H4 (cell line): ENCODE measurements around the gene SRSF12. TPM values are rescaled to one million over a fixed set of nuclear protein-coding genes. Genes with fewer than 3 reads are reported as not detected.
A peak's percentile ranks its signal among the peaks of the same experiment; 100 is the strongest.
"Not testable (repeated sequence)": the region's sequence is repeated elsewhere in the genome, so short reads cannot be mapped to it uniquely, and the experiment has no call there.

ENCODE experiments used
- DNase-seq: peaks from one replicate; pipeline ENCODE4 v3.0.0-alpha.2; 2015; ENCODE audit warnings: low spot score
- total RNA-seq: library from RNA; depleted of rRNA; stranded (reverse); fragments of >200 nt; shearing (Covaris generic); gene quantifications from 2 replicates; pipeline ENCODE4 v1.2.3, GENCODE V29; 2014

The SRSF12 gene
- total RNA-seq, 1 experiment from 2014 or later = not detected

- DNase-seq = no peak
Observed at GRCh38 chr6:89073014-89073620, 44.8 kb downstream of the SRSF12 start.

DNA sequence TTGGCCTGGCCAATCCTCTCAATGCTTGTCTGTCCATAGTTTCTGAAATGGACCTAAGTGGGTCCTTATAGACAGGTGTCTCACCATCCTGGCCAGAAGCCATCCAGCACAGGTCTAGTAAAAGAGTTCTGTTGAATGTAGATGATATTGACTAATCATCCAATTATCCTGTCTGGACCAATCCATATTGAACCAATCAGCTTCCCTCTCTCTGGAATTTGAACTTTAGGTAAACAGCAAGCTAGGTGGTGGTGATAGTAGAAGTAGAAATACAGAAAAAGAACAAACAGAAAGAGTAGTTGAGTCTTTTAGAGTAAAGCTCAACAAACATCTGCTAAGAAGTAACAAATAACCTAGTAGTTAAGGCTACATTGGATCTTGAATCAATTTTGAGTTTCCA, 46.8 kb downstream of the SRSF12 start:
- DNase-seq = no peak

DNA sequence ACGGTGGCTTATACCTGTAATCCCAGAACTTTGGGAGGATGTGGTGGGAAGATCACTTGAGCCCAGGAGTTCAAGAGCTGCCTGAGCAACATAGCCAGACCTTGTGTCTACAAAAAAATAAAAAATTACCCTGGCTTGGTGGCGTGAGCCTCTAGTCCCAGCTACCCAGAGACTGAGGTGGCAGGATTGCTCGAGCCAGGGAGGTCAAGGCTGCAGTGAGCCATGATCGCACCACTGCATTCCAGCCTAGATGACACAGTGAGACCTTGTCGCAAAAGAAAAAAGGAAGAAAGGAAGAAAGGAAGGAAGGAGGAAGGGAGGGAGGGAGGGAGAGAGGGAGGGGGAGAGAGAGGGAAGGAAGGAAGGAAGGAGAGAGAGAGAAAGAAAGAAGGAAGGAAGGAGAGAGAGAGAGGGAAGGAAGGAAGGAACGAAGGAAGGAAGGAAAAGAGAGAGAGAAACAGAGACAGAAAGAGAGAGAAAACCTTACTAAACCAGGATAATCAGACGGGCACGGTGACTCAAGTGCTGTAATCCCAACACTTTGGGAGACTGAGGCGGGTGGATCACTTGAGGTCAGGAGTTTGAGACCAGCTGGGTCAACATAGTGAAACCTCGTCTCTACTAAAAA, 48.2 kb downstream of the SRSF12 start:
- no peak for DNase-seq

DNA sequence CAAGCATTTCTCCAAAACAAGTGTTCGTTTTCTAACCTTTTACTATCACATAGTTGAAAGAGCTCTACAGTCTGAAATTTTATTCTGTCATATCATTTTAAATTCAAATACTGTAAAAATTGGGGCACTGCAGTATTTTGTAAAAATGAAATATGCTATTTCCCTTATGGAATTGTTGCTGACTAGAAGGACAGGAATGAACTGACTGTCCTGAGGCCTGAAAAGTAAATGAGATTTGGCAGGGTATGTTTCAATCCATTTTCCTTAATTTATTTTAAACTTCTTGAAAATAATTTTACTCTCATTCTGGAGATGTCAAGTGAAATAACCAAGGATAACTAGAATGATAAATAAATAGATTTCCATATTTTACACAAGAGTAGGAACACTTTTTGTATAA, 49.2 kb downstream of the SRSF12 start:
- no peak for DNase-seq

DNA sequence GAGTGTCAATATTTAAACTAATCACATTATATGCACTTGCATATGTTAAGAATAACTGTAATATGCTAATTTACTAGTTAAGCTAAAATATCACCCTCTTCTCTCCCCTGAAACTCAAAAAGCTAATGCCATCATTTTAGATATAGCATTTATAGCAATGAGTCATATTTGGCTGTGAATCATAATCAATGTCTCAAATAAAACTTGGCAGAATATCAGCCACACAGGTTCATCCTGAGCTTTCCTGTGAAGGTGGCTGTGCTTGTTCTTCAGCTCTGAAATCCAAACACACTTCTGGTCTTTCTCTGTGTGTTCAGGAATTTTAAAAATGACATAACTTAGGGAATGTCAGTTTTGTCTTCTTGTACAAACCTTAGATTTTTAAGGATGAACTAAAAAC, 50.1 kb downstream of the SRSF12 start:
- DNase-seq = no peak

- DNase-seq = no peak
Observed at GRCh38 chr6:89066940-89067646, 50.8 kb downstream of the SRSF12 start.

- not testable (repeated sequence) for DNase-seq
Observed at GRCh38 chr6:89066121-89066520, 51.8 kb downstream of the SRSF12 start.

DNA sequence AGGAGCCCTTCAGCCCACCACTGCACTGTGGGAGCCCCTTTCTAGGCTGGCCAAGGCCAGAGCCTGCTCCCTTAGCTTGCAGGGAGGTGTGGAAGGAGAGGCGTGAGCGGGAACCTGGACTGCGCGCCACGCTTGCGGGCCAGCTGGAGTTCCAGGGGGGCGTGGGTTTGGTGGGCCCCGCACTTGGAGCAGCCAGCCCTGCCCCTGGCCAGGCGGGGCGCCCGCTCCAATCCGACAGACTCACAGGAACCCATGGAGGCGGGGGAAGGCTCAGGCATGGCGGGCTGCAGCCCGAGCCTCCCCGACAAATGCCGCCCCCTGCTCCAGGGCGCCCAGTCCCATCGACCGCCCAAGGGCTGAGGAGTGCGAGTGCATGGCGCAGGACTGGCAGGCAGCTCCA, 52.9 kb downstream of the SRSF12 start:
- not testable (repeated sequence) for DNase-seq

DNA sequence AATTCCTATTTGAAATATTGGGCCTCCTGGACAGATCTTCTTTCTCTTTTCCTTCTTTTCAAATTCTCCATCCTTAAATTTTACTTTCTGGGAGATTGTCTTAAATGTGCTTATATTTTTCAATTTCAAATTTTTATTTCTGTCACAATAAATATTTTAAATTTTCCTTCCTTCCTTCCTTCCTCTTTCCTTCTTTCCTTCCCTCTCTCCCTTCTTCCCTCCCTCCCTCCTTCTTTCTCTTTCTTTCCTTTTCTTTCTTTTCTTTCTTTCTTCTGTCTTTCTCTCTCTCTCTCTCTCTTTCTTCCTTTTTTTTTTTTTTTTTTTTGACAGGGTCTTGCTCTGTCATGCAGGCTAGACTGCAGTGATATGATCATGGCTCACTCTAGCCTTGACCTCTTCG, 54.0 kb downstream of the SRSF12 start:
- DNase-seq = no peak

DNA sequence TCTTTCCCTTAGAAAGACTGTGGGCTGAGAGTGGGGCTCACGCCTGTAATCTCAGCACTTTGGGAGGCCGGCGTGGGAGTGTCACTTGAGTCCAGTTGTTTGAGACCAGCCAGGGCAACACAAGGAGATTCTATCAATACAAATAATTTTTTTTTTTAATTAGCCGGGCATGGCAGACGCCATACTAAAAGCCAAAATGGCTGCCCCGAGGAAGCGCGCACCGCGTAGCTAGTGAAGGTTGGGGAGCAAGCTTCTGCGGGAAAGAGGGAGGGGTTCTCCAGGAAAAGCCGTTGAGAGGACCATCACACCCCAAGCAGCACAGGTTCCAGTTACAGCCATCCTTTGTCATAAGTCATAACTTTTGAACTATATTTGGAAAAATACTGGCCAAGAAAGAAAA, 58.6 kb downstream of the SRSF12 start:
- no peak for DNase-seq

GRCh38 chr6:89058627-89059026, 59.2 kb downstream of the SRSF12 start:
- DNase-seq = no peak

DNA sequence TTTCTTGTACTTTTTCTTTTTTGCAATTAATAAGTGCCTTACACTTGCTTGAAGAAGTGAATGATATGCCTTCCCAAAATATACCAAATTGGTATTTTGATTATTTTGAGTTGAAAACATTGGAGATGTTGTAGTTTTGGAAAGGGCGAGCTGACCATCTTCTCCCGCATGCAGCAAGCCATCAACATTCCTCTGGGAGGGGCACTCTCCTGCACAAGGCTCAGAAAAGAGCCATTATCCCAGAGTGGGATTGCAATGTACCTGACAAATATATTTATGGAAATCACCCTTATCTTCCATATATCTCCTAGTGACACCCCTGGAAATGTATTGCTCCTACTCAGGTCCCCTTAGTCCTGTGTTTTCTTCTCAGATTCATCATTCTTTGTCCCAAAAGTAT, 60.1 kb downstream of the SRSF12 start:
- no peak for DNase-seq

DNA sequence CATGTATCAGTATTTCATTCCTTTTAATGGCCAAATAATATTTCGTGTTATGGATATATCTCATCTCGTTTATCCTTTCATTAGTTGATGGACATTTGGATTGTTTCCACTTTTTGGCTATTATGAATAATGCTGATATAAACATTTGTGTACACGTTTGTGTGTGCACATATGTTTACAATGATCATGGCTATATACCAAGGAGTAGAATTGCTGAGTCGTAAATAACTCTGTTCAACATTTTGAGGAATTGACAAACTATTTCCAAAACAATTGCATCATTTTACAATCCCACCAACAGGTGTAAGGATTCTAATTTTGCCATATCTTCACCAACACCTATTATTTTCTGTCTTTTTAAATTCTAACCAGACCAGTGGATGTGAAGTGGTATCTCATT, 63.7 kb downstream of the SRSF12 start:
- DNase-seq = no peak

- no peak for DNase-seq
Observed at GRCh38 chr6:89051676-89052075, 66.2 kb downstream of the SRSF12 start.

- no peak for DNase-seq
Observed at GRCh38 chr6:89050697-89051096, 67.2 kb downstream of the SRSF12 start.

DNA sequence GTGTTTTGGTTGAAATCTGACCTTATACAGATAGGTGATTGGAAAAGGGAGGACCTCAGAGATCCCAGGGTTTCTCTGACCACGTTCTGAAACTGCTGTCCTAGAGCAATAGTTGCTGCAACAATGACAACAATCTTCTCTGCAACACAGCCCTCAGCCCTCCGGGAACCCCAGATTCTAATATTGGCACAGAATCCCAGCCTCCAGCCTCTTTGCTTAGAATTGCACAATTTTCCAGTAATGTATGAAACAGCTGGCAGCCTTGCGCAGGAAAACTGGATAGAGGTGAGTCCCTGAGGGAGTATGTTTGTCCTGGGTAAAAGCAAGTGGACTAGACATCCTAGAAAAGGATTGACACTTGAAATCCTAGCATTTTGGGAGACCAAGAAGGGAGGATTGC, 67.7 kb downstream of the SRSF12 start:
- DNase-seq = peak; percentile 16

GRCh38 chr6:89048985-89049384, 68.9 kb downstream of the SRSF12 start:
- DNase-seq = no peak

DNA sequence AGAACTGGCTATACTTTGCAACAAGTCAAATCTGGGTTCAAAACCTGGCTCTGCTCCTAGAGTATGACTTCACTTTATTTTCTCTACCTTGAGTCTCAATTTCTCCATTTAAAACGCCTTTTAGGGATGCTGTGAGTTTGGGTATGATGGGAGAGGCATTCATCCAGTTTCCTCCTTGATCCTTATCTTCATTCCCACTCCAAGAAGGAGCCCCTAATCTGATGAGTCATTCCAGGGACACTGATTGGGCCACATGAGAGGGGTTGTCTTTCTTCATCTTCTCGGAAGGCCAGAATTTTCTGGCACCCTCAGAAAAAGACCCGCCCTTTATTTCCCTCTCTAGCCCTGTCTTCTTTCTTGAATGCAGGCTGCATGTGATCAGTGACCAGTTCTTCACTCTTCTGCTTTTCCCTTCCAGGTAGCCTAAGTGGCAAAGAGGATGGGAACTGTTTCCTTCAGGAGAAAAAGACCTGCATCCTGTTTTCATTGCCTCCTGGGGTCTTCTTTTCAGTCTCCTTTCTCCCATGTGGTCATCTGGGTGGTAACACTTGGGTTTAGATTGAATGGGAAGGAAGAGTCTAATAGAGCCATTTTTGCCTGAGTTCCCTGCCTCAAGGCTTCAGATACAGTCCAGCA, 69.5 kb downstream of the SRSF12 start:
- DNase-seq = no peak

- DNase-seq = no peak
Observed at GRCh38 chr6:89047473-89047872, 70.4 kb downstream of the SRSF12 start.
